ENCODE data around the gene NPIPA7. TPM values are rescaled to one million over a fixed set of nuclear protein-coding genes. Genes with fewer than 3 reads are reported as not detected.
"Not testable (repeated sequence)": the region's sequence is repeated elsewhere in the genome, so short reads cannot be mapped to it uniquely, and the experiment has no call there.

NPIPA7 gene
- total RNA-seq, result 1 to 10 TPM; 1.8 to 10.0 (median 3.7) TPM
- long read RNA-seq, result 0 reads

DNA sequence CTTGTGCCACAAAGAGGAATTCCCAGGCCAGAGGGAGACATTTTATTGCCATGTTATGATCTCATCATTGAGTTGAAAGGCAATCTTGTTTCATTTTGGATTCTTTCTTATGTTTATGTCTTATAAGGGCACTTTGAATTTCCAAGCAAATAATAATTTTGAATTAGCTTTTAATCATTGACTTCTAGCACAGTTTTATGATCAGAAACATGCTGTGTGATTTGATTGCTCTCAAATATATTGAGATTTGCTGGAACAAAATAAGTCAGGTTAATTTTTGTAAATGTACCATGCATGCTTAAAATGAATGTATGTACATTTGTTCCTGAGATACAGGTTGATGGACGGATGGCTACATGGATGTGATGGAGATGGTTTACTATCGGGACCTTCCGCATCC lies at the start of gene NPIPA7:
Gene NPIPA7, plus strand, starts transcription at position 301 of the 400 bp plus-strand sequence. CDS start 105 bp downstream, outside the sequence.
- DNase-seq; H3K27me3 ChIP-seq; H3K4me3 ChIP-seq; H3K9me3 ChIP-seq; H3K4me1 ChIP-seq; H3K27ac ChIP-seq; H3K36me3 ChIP-seq; ATAC-seq; intact Hi-C loops (cut with DNase I): not testable (repeated sequence)
- no CpG with 5 or more reads among the region's 3 CpGs for WGBS (ENCODE audit: insufficient coverage, low coverage, low lambda C conversion rate, missing lambda C conversion rate)

- H3K9me3 ChIP-seq; ATAC-seq; H3K27ac ChIP-seq; H3K4me1 ChIP-seq; H3K27me3 ChIP-seq; H3K4me3 ChIP-seq; H3K36me3 ChIP-seq; intact Hi-C loops (cut with DNase I): not testable (repeated sequence)
- peak in 2 of 3 donors; percentile 13 to 42 for DNase-seq
- WGBS (ENCODE audit: insufficient coverage, low coverage, low lambda C conversion rate, missing lambda C conversion rate), result no CpG with 5 or more reads among the region's 23 CpGs
These were observed 47.5 kb upstream of the NPIPA7 start for GRCh38 chr16:16331466-16331865.

- H3K36me3 ChIP-seq; H3K27ac ChIP-seq; H3K27me3 ChIP-seq; H3K4me3 ChIP-seq; H3K9me3 ChIP-seq; intact Hi-C loops (cut with DNase I); ATAC-seq; H3K4me1 ChIP-seq: not testable (repeated sequence)
- WGBS (ENCODE audit: insufficient coverage, low coverage, low lambda C conversion rate, missing lambda C conversion rate), result no CpG with 5 or more reads among the region's 30 CpGs
- peak in 1 of 3 donors; percentile 14 for DNase-seq
These were observed 21.4 kb upstream of the NPIPA7 start for GRCh38 chr16:16357556-16357955.

GRCh38 chr16:16358539-16359240 lies 20.2 kb upstream of the NPIPA7 start:
- H3K27me3 ChIP-seq; H3K36me3 ChIP-seq; H3K9me3 ChIP-seq; intact Hi-C loops (cut with DNase I); ATAC-seq; H3K27ac ChIP-seq; H3K4me3 ChIP-seq; H3K4me1 ChIP-seq: not testable (repeated sequence)
- DNase-seq, result peak in 2 of 3 donors; percentile 7 to 14
- WGBS (ENCODE audit: insufficient coverage, low coverage, low lambda C conversion rate, missing lambda C conversion rate), result 65% methylated on average over 6 of the region's 40 CpGs

DNA sequence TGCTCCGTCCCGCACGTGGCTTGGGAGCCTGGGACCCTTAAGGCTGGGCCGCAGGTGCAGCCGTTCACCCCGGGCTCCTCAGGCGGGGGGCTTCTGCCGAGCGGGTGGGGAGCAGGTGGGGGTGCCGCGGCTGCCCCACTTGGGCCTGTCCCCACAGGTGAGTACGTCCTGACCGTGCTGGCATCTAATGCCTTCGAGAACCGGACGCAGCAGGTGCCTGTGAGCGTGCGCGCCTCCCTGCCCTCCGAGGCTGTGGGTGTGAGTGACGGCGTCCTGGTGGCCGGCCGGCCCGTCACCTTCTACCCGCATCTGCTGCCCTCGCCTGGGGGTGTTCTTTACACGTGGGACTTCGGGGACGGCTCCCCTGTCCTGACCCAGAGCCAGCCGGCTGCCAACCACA lies 15.3 kb upstream of the NPIPA7 start:
- H3K4me1 ChIP-seq; H3K27ac ChIP-seq; intact Hi-C loops (cut with DNase I); H3K36me3 ChIP-seq; H3K4me3 ChIP-seq; H3K9me3 ChIP-seq; H3K27me3 ChIP-seq: not testable (repeated sequence)
- ATAC-seq (peak in 1 of 4 donors; percentile 26), DNase-seq (peak in 2 of 3 donors; percentile 1 to 30)
- WGBS (ENCODE audit: insufficient coverage, low coverage, low lambda C conversion rate, missing lambda C conversion rate), result no CpG with 5 or more reads among the region's 31 CpGs

DNA sequence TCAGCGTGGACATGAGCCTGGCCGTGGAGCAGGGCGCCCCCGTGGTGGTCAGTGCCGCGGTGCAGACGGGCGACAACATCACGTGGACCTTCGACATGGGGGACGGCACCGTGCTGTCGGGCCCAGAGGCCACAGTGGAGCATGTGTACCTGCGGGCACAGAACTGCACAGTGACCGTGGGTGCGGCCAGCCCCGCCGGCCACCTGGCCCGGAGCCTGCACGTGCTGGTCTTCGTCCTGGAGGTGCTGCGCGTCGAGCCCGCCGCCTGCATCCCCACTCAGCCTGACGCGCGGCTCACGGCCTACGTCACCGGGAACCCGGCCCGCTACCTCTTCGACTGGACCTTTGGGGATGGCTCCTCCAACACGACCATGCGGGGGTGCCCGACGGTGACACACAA lies 14.8 kb upstream of the NPIPA7 start:
- H3K36me3 ChIP-seq; H3K4me1 ChIP-seq; intact Hi-C loops (cut with DNase I); H3K9me3 ChIP-seq; DNase-seq; H3K27me3 ChIP-seq; H3K27ac ChIP-seq; H3K4me3 ChIP-seq: not testable (repeated sequence)
- ATAC-seq, result peak in 2 of 4 donors; percentile 7 to 23
- WGBS (ENCODE audit: insufficient coverage, low coverage, low lambda C conversion rate, missing lambda C conversion rate), result no CpG with 5 or more reads among the region's 39 CpGs

- H3K27ac ChIP-seq; H3K4me3 ChIP-seq; H3K27me3 ChIP-seq; H3K4me1 ChIP-seq; H3K36me3 ChIP-seq; intact Hi-C loops (cut with DNase I); H3K9me3 ChIP-seq: not testable (repeated sequence)
- peak in 2 of 3 donors; percentile 8 to 22 for DNase-seq
- peak in 1 of 4 donors; percentile 9 for ATAC-seq
- WGBS (ENCODE audit: insufficient coverage, low coverage, low lambda C conversion rate, missing lambda C conversion rate), result no CpG with 5 or more reads among the region's 28 CpGs
These were observed 14.2 kb upstream of the NPIPA7 start for GRCh38 chr16:16364701-16365100.

- DNase-seq (peak; percentile 10 to 35 (median 16)), ATAC-seq (peak in 3 of 4 donors; percentile 20 to 43 (median 20))
- 82% methylated on average over 6 of the region's 21 CpGs for WGBS (ENCODE audit: insufficient coverage, low coverage, low lambda C conversion rate, missing lambda C conversion rate)
- H3K9me3 ChIP-seq; H3K4me1 ChIP-seq; H3K27me3 ChIP-seq; H3K27ac ChIP-seq; H3K4me3 ChIP-seq; intact Hi-C loops (cut with DNase I); H3K36me3 ChIP-seq: not testable (repeated sequence)
These were observed 13.6 kb upstream of the NPIPA7 start for GRCh38 chr16:16365319-16365718.

- H3K4me3 ChIP-seq; H3K27ac ChIP-seq; H3K36me3 ChIP-seq; intact Hi-C loops (cut with DNase I); H3K4me1 ChIP-seq; H3K27me3 ChIP-seq; H3K9me3 ChIP-seq: not testable (repeated sequence)
- WGBS (ENCODE audit: insufficient coverage, low coverage, low lambda C conversion rate, missing lambda C conversion rate), result no CpG with 5 or more reads among the region's 22 CpGs
- DNase-seq (peak in 2 of 3 donors; percentile 0 to 23), ATAC-seq (peak in 1 of 4 donors; percentile 10)
These were observed 13.1 kb upstream of the NPIPA7 start for GRCh38 chr16:16365851-16366250.

- H3K4me3 ChIP-seq; H3K4me1 ChIP-seq; H3K36me3 ChIP-seq; intact Hi-C loops (cut with DNase I); H3K27me3 ChIP-seq; H3K27ac ChIP-seq; H3K9me3 ChIP-seq: not testable (repeated sequence)
- peak; percentile 11 to 54 (median 17) for DNase-seq
- WGBS (ENCODE audit: insufficient coverage, low coverage, low lambda C conversion rate, missing lambda C conversion rate), result 95% methylated on average over 11 of the region's 54 CpGs
- peak in 2 of 4 donors; percentile 13 to 42 for ATAC-seq
These were observed 12.2 kb upstream of the NPIPA7 start for GRCh38 chr16:16366552-16367284.

DNA sequence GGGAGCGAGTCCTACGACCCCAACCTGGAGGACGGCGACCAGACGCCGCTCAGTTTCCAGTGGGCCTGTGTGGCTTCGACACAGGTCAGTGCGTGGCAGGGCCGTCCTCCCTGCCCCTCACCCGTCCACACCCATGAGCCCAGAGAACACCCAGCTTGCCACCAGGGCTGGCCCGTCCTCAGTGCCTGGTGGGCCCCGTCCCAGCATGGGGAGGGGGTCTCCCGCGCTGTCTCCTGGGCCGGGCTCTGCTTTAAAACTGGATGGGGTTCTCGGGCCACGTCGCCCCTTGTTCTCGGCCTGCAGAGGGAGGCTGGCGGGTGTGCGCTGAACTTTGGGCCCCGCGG lies 11.7 kb upstream of the NPIPA7 start:
- H3K9me3 ChIP-seq; H3K27me3 ChIP-seq; DNase-seq; H3K27ac ChIP-seq; intact Hi-C loops (cut with DNase I); H3K36me3 ChIP-seq; H3K4me3 ChIP-seq; H3K4me1 ChIP-seq: not testable (repeated sequence)
- no CpG with 5 or more reads among the region's 23 CpGs for WGBS (ENCODE audit: insufficient coverage, low coverage, low lambda C conversion rate, missing lambda C conversion rate)
- peak in 1 of 4 donors; percentile 34 for ATAC-seq

Measured in right lobe of liver (tissue), 6 donors.